ENCODE measurements around the gene LRP2.
"Not testable (repeated sequence)": the region's sequence is repeated elsewhere in the genome, so short reads cannot be mapped to it uniquely, and the experiment has no call there.

Gene LRP2

DNA sequence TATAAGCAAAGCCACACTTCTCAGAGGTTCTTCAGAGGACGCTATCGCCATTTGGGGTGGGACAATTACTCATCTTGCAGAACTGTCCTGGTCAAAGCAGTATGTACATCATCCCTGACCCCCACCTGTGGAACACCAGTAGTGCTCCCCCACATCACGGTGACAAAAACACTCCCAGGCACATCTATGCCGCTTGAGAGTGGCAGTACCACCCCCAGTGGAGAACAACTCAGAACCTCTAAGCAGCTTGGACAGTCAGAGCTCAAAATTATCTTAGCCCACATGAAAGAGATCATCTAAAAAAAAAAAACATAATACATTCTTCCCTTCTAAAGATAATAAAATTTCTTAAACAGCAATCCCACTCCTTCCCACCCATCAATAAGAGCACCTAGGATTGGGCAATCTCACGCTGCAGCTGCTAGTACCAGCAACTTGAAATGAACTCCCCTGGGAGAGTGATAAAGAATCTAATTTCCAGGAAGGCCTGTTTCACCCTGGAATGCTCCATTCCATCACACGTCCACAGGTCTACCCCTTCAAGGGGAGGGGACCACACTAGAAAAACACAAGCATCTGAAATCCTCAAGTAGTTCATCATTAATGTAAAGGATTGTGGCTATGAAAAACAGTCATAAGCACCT, 31.7 kb downstream of the LRP2 start:
- TF ChIP-seq MYC (IDR thresholded peaks at IDR 0.05; ENCODE audit: low read depth, low read length) = no peak
- no peak for TF ChIP-seq POLR2A (IDR thresholded peaks at IDR 0.05; ENCODE audit: extremely low read depth, insufficient read length)
- TF ChIP-seq, protein P1, sequence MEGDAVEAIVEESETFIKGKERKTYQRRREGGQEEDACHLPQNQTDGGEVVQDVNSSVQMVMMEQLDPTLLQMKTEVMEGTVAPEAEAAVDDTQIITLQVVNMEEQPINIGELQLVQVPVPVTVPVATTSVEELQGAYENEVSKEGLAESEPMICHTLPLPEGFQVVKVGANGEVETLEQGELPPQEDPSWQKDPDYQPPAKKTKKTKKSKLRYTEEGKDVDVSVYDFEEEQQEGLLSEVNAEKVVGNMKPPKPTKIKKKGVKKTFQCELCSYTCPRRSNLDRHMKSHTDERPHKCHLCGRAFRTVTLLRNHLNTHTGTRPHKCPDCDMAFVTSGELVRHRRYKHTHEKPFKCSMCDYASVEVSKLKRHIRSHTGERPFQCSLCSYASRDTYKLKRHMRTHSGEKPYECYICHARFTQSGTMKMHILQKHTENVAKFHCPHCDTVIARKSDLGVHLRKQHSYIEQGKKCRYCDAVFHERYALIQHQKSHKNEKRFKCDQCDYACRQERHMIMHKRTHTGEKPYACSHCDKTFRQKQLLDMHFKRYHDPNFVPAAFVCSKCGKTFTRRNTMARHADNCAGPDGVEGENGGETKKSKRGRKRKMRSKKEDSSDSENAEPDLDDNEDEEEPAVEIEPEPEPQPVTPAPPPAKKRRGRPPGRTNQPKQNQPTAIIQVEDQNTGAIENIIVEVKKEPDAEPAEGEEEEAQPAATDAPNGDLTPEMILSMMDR (IDR thresholded peaks at IDR 0.05; ENCODE audit: low read depth, low read length) = no peak
- TF ChIP-seq, protein P2, sequence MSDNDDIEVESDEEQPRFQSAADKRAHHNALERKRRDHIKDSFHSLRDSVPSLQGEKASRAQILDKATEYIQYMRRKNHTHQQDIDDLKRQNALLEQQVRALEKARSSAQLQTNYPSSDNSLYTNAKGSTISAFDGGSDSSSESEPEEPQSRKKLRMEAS (IDR thresholded peaks at IDR 0.05; ENCODE audit: low read depth, low read length) = no peak
- no peak overlapping the region for H3K4me3 ChIP-seq (ENCODE audit: low read depth, low read length)
- DNase-seq (ENCODE audit: low read depth) = no peak

DNA sequence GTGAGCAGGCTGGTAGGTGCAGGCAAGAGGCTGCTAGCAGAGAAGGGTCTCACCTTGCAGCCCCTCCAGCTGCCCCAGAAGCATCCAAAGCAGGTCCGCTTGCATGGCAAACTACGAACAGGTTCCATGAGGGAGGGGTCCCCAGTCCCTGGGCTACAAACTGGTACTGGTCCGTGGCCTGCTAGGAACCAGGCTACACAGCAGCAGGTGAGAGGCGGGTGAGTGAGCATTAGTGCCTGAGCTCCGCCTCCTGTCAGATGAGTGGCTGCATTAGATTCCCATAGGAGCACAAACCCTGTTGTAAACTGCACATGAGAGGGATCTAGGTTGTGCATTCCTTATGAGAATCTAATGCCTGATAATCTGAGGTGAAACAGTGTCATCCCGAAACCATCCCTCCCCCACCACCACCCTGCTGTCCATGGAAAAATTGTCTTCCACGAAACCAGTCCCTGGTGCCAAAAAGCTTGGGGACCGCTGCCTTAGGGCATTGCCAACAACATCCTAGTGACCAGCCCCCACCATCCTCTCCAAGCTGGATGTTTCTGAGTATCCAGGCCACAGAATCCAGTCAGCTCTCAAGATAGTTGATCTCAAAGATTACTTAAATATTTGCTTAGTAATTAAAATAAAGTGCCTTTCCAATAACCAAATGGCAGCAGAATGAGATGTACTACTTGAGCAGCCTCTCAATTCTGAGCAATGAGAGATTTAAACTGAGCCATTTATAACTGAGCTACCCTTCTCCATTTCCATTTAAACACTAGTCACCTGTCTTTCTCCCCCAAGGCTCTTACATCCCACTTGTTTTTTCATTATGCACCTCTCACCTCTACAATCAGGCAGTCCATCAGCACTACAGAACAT, 32.4 kb downstream of the LRP2 start:
- no peak overlapping the region for H3K4me3 ChIP-seq (ENCODE audit: low read depth, low read length)
- no peak for TF ChIP-seq POLR2A (IDR thresholded peaks at IDR 0.05; ENCODE audit: extremely low read depth, insufficient read length)
- no peak for TF ChIP-seq MYC (IDR thresholded peaks at IDR 0.05; ENCODE audit: low read depth, low read length)
- TF ChIP-seq, protein P1 (IDR thresholded peaks at IDR 0.05; ENCODE audit: low read depth, low read length) = no peak
- TF ChIP-seq, protein P2 (IDR thresholded peaks at IDR 0.05; ENCODE audit: low read depth, low read length) = no peak
- no peak for DNase-seq (ENCODE audit: low read depth)

DNA sequence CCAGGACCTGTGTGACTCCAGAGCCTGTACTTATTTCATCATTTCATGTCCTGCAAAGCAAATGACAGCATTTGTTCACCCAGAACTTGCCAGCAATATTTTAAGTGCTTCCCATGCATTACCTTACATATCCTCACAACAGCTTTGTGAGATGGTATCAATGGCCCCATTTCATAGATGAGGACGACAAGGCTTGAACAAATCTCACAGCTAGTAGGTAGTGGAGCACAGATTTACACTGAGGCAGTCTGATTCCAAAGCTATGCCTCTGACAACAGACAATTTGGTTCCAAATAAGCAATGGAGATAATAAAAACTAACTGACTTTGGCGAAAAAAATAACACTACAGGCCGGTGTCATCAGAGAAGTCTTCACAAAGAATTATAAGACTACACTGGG, 33.5 kb downstream of the LRP2 start:
- DNase-seq (ENCODE audit: low read depth) = no peak
- no peak overlapping the region for H3K4me3 ChIP-seq (ENCODE audit: low read depth, low read length)
- TF ChIP-seq POLR2A (IDR thresholded peaks at IDR 0.05; ENCODE audit: extremely low read depth, insufficient read length) = no peak
- no peak for TF ChIP-seq MYC (IDR thresholded peaks at IDR 0.05; ENCODE audit: low read depth, low read length)
- TF ChIP-seq, protein P1 (IDR thresholded peaks at IDR 0.05; ENCODE audit: low read depth, low read length) = no peak
- TF ChIP-seq, protein P2 (IDR thresholded peaks at IDR 0.05; ENCODE audit: low read depth, low read length) = no peak

DNA sequence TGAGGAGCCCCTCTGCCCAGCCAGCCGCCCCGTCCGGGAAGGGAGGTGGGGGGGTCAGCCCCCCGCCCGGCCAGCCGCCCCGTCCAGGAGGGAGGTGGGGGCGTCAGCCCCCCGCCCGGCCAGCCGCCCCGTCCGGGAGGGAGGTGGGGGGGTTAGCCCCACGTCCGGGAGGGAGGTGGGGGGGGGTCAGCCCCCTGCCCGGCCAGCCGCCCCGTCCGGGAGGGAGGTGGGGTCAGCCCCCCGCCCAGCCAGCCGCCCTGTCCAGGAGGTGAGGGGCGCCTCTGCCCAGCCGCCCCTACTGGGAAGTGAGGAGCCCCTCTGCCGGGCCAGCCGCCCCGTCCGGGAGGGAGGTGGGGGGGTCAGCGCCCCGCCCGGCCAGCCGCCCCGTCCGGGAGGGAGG, 34.5 kb downstream of the LRP2 start:
- DNase-seq (ENCODE audit: low read depth); H3K4me3 ChIP-seq (ENCODE audit: low read depth, low read length): not testable (repeated sequence)

DNA sequence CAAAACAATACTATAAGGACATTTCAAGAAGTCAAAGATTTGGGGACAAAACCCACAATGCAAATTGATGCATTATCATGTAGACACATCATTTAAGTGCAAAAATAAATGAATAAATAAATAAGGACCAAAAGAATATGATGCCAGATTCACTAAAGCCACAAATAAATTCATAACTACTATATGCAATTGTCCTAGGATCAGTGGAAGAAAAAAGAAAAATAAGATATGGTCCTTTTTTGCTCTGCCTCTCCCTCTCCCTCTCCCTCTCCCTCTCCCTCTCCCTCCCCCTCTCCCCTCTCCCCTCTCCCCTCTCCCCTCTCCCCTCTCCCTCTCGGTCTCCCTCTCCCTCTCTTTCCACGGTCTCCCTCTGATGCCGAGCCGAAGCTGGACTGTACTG, 36.4 kb downstream of the LRP2 start:
- not testable (repeated sequence) for H3K4me3 ChIP-seq (ENCODE audit: low read depth, low read length); DNase-seq (ENCODE audit: low read depth)

DNA sequence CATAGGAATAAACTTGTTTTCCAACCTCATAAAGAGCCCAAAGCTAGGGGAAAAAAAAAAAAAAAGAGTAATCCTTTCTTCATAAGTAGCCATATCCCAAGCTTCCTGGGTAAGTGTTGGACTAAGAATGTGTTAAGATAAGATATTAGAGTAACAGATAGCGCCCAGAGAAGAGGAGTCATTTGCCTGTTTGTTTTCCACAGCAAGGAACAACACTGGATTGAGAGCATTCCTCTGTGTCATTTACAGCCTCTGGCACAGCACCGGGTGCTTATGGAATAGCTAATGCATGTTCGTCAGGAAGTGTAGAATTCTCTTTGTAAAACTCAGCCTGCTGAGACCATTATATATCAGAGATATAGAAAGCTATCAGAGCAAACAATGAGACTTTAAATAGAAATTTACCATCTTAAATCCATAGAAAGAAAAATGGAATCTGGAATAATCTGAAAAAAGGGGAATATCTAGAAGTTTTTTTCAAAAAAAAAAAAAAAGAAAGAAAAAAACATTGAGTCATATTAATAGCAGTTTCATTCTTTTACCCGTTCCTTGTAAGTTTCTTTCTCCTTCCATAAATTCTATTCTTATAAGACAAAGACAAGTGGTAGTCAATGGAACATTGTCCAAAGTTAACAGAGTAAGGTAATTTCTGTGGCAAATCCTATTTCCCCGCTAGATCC, 37.6 kb downstream of the LRP2 start:
- TF ChIP-seq, protein P2 (IDR thresholded peaks at IDR 0.05; ENCODE audit: low read depth, low read length) = no peak
- TF ChIP-seq POLR2A (IDR thresholded peaks at IDR 0.05; ENCODE audit: extremely low read depth, insufficient read length) (no peak), MYC (IDR thresholded peaks at IDR 0.05; ENCODE audit: low read depth, low read length) (no peak)
- TF ChIP-seq, protein P1 (IDR thresholded peaks at IDR 0.05; ENCODE audit: low read depth, low read length) = no peak

More for the DNA sequence above, 37.6 kb downstream of the LRP2 start:
- DNase-seq (ENCODE audit: low read depth) = no peak
- no peak overlapping the region for H3K4me3 ChIP-seq (ENCODE audit: low read depth, low read length)

Measured in NB4 (cell line).